GM12878 (cell line): ENCODE data around the gene CDCP1. TPM values are rescaled to one million over a fixed set of nuclear protein-coding genes. Genes with fewer than 3 reads are reported as not detected.

Source experiments
- ATAC-seq: fragments of 200-7000 bp; cut with Tn5 transposase; 3 replicates; pipeline ENCODE4 v1.9.1; 2020; ENCODE audit warnings: mild to moderate bottlenecking, moderate library complexity
- BruUV-seq: library from RNA; stranded (reverse); fragments of 400-500 nt; replicated peaks from 2 replicates; lab custom pipeline; 2021; lab: Mats Ljungman, UMichigan
- CTCF ChIA-PET: fragments of 300-600 bp; sonication (Branson Sonifier 250); formaldehyde crosslinking; extraction: SDS; loops from one replicate; lab custom pipeline; 2021; ENCODE audit warnings: inconsistent platforms; lab: Yijun Ruan, JAX
- POLR2A ChIA-PET: fragments of 350-600 bp; formaldehyde crosslinking; extraction: SDS; loops from one replicate; lab custom pipeline; 2021; ENCODE audit warnings: inconsistent platforms; lab: Charles Lee
- RAD21 ChIA-PET: fragments of 300-600 bp; sonication (Branson Sonifier 250); formaldehyde crosslinking; loops from one replicate; lab custom pipeline; 2023; ENCODE audit warnings: antibody characterized with exemption; ENCODE audit not compliant: unreplicated experiment; lab: Charles Lee
- SMC1A ChIA-PET: fragments of 300-600 bp; sonication (Branson Sonifier 250); formaldehyde crosslinking; loops from one replicate; lab custom pipeline; 2023; ENCODE audit not compliant: unreplicated experiment, uncharacterized antibody; lab: Charles Lee
- DNase-seq: peaks from one replicate; pipeline ENCODE4 v3.0.0-alpha.2; 2011; ENCODE audit warnings: low read depth, low spot score
- FAIRE-seq: peaks from 3 replicates; lab custom pipeline; 2011; peaks lifted over from hg19 to GRCh38; lab: Jason Lieb, UNC
- H2AFZ ChIP-seq: 2 replicates; pipeline ENCODE4 v1.6.0; 2011; ENCODE audit warnings: low read depth, low read length, control low read depth; ENCODE audit not compliant: control insufficient read depth
- H3K27ac ChIP-seq: 2 replicates; pipeline ENCODE4 v1.5.1; 2011; ENCODE audit warnings: control low read depth; ENCODE audit not compliant: control insufficient read depth, insufficient read depth
- H3K27me3 ChIP-seq, 2 experiments: replicated peaks in 1 of 2; 2 replicates each; pipeline versions ENCODE4 v1.6.0 to v1.6.1; 2011; ENCODE audit warnings: low read length in 1 of 2; ENCODE audit not compliant: control insufficient read depth in 2 of 2, insufficient read depth in 2 of 2
- H3K36me3 ChIP-seq, 2 experiments: 2 replicates each; pipeline ENCODE4 v1.5.1; 2011; ENCODE audit warnings: low read length in 1 of 2; ENCODE audit not compliant: control insufficient read depth in 2 of 2, insufficient read depth in 2 of 2
- H3K4me1 ChIP-seq: 2 replicates; pipeline ENCODE4 v1.6.1; 2011; ENCODE audit warnings: mild to moderate bottlenecking, low read length, moderate library complexity, mixed read lengths; ENCODE audit not compliant: control insufficient read depth, insufficient read depth
- H3K4me2 ChIP-seq: 2 replicates; pipeline ENCODE4 v1.6.0; 2011; ENCODE audit warnings: control low read depth; ENCODE audit not compliant: control insufficient read depth, insufficient read depth
- H3K4me3 ChIP-seq: fragments of 200-600 bp; sonication (generic); 2 replicates; pipeline ENCODE4 v1.5.1; 2016
- H3K79me2 ChIP-seq: 2 replicates; pipeline ENCODE4 v1.6.0; 2011; ENCODE audit warnings: low read length; ENCODE audit not compliant: control insufficient read depth, insufficient read depth
- H3K9ac ChIP-seq: 2 replicates; pipeline ENCODE4 v1.8.0; 2011; ENCODE audit warnings: low read length, control low read depth, mixed read lengths; ENCODE audit not compliant: control insufficient read depth, insufficient read depth
- H3K9me3 ChIP-seq: replicated peaks from 3 replicates; pipeline ENCODE4 v1.5.1; 2011; ENCODE audit warnings: mild to moderate bottlenecking, low read length; ENCODE audit not compliant: control insufficient read depth, insufficient read depth
- H4K20me1 ChIP-seq: 2 replicates; pipeline ENCODE4 v1.6.0; 2011; ENCODE audit not compliant: control insufficient read depth, insufficient read depth
- DPF2 ChIP-seq: fragments of 450-650 bp; IDR thresholded peaks from 2 replicates; pipeline ENCODE4 v1.6.1; 2017; ENCODE audit warnings: mild to moderate bottlenecking
- HDAC2 ChIP-seq: fragments of 200-600 bp; sonication (generic); IDR thresholded peaks from 2 replicates; pipeline ENCODE4 v1.6.1; 2017
- PAX8 ChIP-seq: fragments of 450-650 bp; IDR thresholded peaks from 2 replicates; pipeline ENCODE4 v1.6.1; 2017; ENCODE audit warnings: mild to moderate bottlenecking, moderate library complexity
- RELA ChIP-seq: fragments of 450-650 bp; IDR thresholded peaks from 2 replicates; pipeline ENCODE4 v1.8.0; 2014; ENCODE audit warnings: borderline replicate concordance; ENCODE audit not compliant: partially characterized antibody
- TAF1 ChIP-seq: IDR thresholded peaks from 2 replicates; pipeline ENCODE4 v1.6.1; 2011; ENCODE audit warnings: mild to moderate bottlenecking, low read depth, low read length, borderline replicate concordance
- WGBS: methylation state at CpG from one replicate; pipeline ENCODE4 v1.1.6; 2016; ENCODE audit warnings: low lambda C conversion rate; ENCODE audit not compliant: insufficient replicate concordance, insufficient coverage; ENCODE audit errors: missing lambda C conversion rate; 5-methylcytosine and 5-hydroxymethylcytosine counted together
- in situ Hi-C: fragments of 300-500 bp; cut with MboI; formaldehyde crosslinking; loops from 9 replicates; pipeline ENCODE4 v1.14.3; 2018; ENCODE audit warnings: mixed read lengths
- intact Hi-C: fragments of 100-400 bp; cut with micrococcal nuclease; formaldehyde crosslinking; loops from one replicate; pipeline ENCODE4 v1.14.2; 2022; ENCODE audit not compliant: unreplicated experiment
- polyA plus RNA-seq, 11 experiments: library from polyadenylated mRNA; depleted of rRNA in 4 of 11; unstranded in 6 of 11; stranded (reverse) in 5 of 11; fragments of >200 nt; fragmentation: Nextera tagmentation in 4 of 11; fragmentation: Illumina TruSeq in 1 of 11; extraction: Ambion mirVana in 4 of 11; extraction: Trizol in 1 of 11; gene quantifications; 1 replicate in 1 of 11; 2 replicates in 10 of 11; pipeline versions ENCODE4 v1.2.1 to v1.2.3, GENCODE V29; 2011 to 2016; ENCODE audit warnings: inconsistent platforms in 2 of 11, missing spikeins in 2 of 11, low read depth in 1 of 11
- total RNA-seq, 4 experiments: library from RNA; depleted of rRNA in 3 of 4; stranded (reverse); fragments of >200 nt in 3 of 4; fragmentation: Illumina TruSeq in 1 of 4; extraction: Trizol in 1 of 4; gene quantifications; 2 replicates each; pipeline versions ENCODE4 v1.2.1 to v1.2.3, GENCODE V29; 2013 to 2021
- TF ChIP-seq, protein P1 (sequence below): IDR thresholded peaks from 2 replicates; pipeline ENCODE4 v1.6.1; 2012; ENCODE audit warnings: low read depth, low read length, improper control_type of control experiment

CDCP1 gene
- total and polyA plus RNA-seq, 10 of the 15 experiments (the other 5 are each of a cell fraction or from before 2014, with no cell fraction given): 0.35 to 2.2 (median 0.86) TPM

DNA sequence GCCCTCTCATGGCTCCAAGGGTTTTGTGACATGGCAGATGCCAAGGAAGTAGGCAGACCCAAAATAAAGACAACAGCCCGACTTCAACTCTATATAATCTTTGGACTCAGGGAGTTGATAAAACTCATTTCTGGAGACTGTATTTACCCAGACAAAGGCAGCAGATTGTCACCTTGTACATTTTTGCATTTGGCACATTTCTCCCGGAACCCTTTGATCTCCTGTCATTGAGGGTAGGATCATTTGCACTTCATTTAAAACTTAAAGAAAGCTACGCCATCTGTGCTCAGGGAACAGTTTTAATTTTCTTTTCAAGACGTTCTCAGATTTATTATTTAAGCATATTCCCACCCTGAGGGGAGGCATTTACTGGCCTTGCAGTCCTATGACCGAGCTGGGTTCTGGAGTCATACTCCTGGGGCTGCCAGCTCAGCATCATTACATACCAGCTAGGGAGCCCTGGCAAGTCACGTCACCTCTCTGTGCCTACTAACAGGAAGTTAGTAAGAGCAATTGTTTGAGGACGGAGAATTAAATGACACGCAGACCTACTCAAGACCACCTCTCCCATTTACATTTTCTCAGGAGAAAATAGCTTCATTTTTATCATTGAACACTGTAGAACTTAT, 5.9 kb downstream of the CDCP1 start:
- in situ Hi-C loops (no loop called here), intact Hi-C loops (no loop called here)
- FAIRE-seq (no peak), ATAC-seq (no peak), DNase-seq (no peak)
- no peak overlapping the region for H3K27ac ChIP-seq
- ChIA-PET CTCF (interaction anchor here (0.6 to 1.8 kb wide), 5 partner anchors 17 to 435 kb away, joined by 3 to 5 read pairs (median 3); no protein-coding TSS in a partner anchor), SMC1A (interaction anchor here (0.7 to 2.7 kb wide), 7 partner anchors 10 to 100 kb away, joined by 3 to 16 read pairs (median 3); no protein-coding TSS in a partner anchor), POLR2A (no interaction called here), RAD21 (interaction anchor here (0.6 to 1.0 kb wide), 3 partner anchors 17 to 655 kb away, joined by 3 to 5 read pairs (median 3); no protein-coding TSS in a partner anchor)
- no peak overlapping the region for H3K4me2 ChIP-seq
- H3K4me3 ChIP-seq: no peak overlapping the region
- H3K79me2 ChIP-seq: no peaks in the 10 kb centered on the region
- H4K20me1 ChIP-seq: no peaks in the 10 kb centered on the region
- no peak overlapping the region for H2AFZ ChIP-seq
- H3K9ac ChIP-seq: no peak overlapping the region
- H3K27me3 ChIP-seq: 0 out of 4 replicates have a peak, but pooled peaks cover 0 to 3% of the 10 kb centered on the region in 2 experiments
- BruUV-seq: no TSS peak
- H3K9me3 ChIP-seq: no peaks in the 10 kb centered on the region; the same call in 2 of the 3 replicates
- no peaks in the 10 kb centered on the region for H3K4me1 ChIP-seq
- WGBS: 26% methylated on average over 8 of the region's 8 CpGs
- H3K36me3 ChIP-seq: no peaks in the 10 kb centered on the region
- no peak for TF ChIP-seq HDAC2
- TF ChIP-seq RELA: no peak
- no peak for TF ChIP-seq DPF2
- TF ChIP-seq, protein P1, sequence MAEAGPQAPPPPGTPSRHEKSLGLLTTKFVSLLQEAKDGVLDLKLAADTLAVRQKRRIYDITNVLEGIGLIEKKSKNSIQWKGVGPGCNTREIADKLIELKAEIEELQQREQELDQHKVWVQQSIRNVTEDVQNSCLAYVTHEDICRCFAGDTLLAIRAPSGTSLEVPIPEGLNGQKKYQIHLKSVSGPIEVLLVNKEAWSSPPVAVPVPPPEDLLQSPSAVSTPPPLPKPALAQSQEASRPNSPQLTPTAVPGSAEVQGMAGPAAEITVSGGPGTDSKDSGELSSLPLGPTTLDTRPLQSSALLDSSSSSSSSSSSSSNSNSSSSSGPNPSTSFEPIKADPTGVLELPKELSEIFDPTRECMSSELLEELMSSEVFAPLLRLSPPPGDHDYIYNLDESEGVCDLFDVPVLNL: no peak
- TF ChIP-seq TAF1: no peak
- no peak for TF ChIP-seq PAX8
